Endothelial cell of umbilical vein (primary cell): ENCODE results near the gene GSK3A. TPM values are rescaled to one million over a fixed set of nuclear protein-coding genes. Genes with fewer than 3 reads are reported as not detected.

Source experiments
- BruUV-seq: library from RNA; stranded (reverse); fragments of 400-500 nt; replicated peaks from 2 replicates; lab custom pipeline; 2021; lab: Mats Ljungman, UMichigan
- CTCF ChIA-PET: fragments of 300-600, 350-600 bp; sonication (Branson Sonifier 250); formaldehyde crosslinking; loops from one replicate; lab custom pipeline; 2021; ENCODE audit warnings: antibody characterized with exemption, inconsistent platforms; lab: Charles Lee
- POLR2A ChIA-PET: fragments of 300-600, 350-600 bp; sonication (Branson Sonifier 250); formaldehyde crosslinking; loops from one replicate; lab custom pipeline; 2021; ENCODE audit warnings: antibody characterized with exemption, inconsistent platforms; lab: Charles Lee
- DNase-seq: peaks from one replicate; pipeline ENCODE4 v3.0.0-alpha.2; 2011; ENCODE audit warnings: low read depth, low spot score
- FAIRE-seq: peaks from 2 replicates; lab custom pipeline; 2011; peaks lifted over from hg19 to GRCh38; lab: Jason Lieb, UNC
- H2AFZ ChIP-seq: 2 replicates; pipeline ENCODE4 v1.6.0; 2012; ENCODE audit warnings: low read depth, low read length, control low read depth, inconsistent platforms
- H3K27ac ChIP-seq: 2 replicates; pipeline ENCODE4 v1.5.1; 2011; ENCODE audit warnings: low read depth, mild to moderate bottlenecking, control low read depth, low read length, moderate library complexity; ENCODE audit not compliant: insufficient read depth
- H3K27me3 ChIP-seq, 2 experiments: 2 replicates each; pipeline versions ENCODE4 v1.6.0 to v1.6.1; 2011; ENCODE audit warnings: low read length in 2 of 2, mixed read lengths in 1 of 2; ENCODE audit not compliant: control insufficient read depth in 2 of 2, insufficient read depth in 2 of 2
- H3K36me3 ChIP-seq, 2 experiments: 2 replicates in 1 of 2; 3 replicates in 1 of 2; pipeline ENCODE4 v1.5.1; 2011; ENCODE audit warnings: low read length in 2 of 2, mild to moderate bottlenecking in 1 of 2, moderate library complexity in 1 of 2; ENCODE audit not compliant: control insufficient read depth in 2 of 2, insufficient read depth in 2 of 2; ENCODE audit errors: extremely low read depth in 1 of 2
- H3K4me1 ChIP-seq: 3 replicates; pipeline ENCODE4 v1.5.1; 2011; ENCODE audit warnings: mild to moderate bottlenecking, low read length; ENCODE audit not compliant: control insufficient read depth, insufficient read depth; ENCODE audit errors: extremely low read depth
- H3K4me2 ChIP-seq: 2 replicates; pipeline ENCODE4 v1.6.1; 2011; ENCODE audit warnings: low read length, control low read depth, mixed read lengths; ENCODE audit not compliant: insufficient read depth
- H3K4me3 ChIP-seq, 3 experiments: fragments of 200-600 bp in 1 of 3; sonication (generic), shearing (Covaris generic) in 1 of 3; replicated peaks in 1 of 3; 2 replicates each; pipeline ENCODE4 v1.5.1; 2011 to 2016; ENCODE audit warnings: control low read depth in 3 of 3, low read length in 3 of 3, mild to moderate bottlenecking in 2 of 3, inconsistent platforms in 1 of 3, low read depth in 1 of 3, moderate library complexity in 1 of 3; ENCODE audit not compliant: insufficient read depth in 1 of 3
- H3K79me2 ChIP-seq: 2 replicates; pipeline ENCODE4 v1.6.0; 2012; ENCODE audit warnings: low read length, inconsistent platforms; ENCODE audit not compliant: control insufficient read depth, insufficient read depth
- H3K9ac ChIP-seq: replicated peaks from 2 replicates; pipeline ENCODE3; 2011; ENCODE audit warnings: low read length, control low read depth; ENCODE audit not compliant: insufficient read depth; ENCODE audit errors: extremely low read depth
- H3K9me1 ChIP-seq: replicated peaks from 3 replicates; pipeline ENCODE4 v1.6.0; 2011; ENCODE audit warnings: mild to moderate bottlenecking, low read length; ENCODE audit not compliant: control insufficient read depth, insufficient read depth; ENCODE audit errors: extremely low read depth
- H3K9me3 ChIP-seq: replicated peaks from 2 replicates; pipeline ENCODE4 v1.5.1; 2012; ENCODE audit warnings: low read length, inconsistent platforms; ENCODE audit not compliant: control insufficient read depth, insufficient read depth
- H4K20me1 ChIP-seq: replicated peaks from 2 replicates; pipeline ENCODE3; 2011; ENCODE audit warnings: mild to moderate bottlenecking, low read length; ENCODE audit not compliant: control insufficient read depth, insufficient read depth; ENCODE audit errors: extremely low read depth
- EZH2 ChIP-seq: IDR thresholded peaks from 2 replicates; pipeline ENCODE4 v1.6.1; 2012; ENCODE audit warnings: borderline replicate concordance, low read depth, mild to moderate bottlenecking, moderate library complexity, low read length, inconsistent platforms; ENCODE audit not compliant: severe bottlenecking
- FOS ChIP-seq: IDR thresholded peaks from 2 replicates; pipeline ENCODE4 v1.6.1; 2011; ENCODE audit warnings: mild to moderate bottlenecking, low read length, moderate library complexity, borderline replicate concordance; ENCODE audit not compliant: insufficient read depth
- GATA2 ChIP-seq: IDR thresholded peaks from 2 replicates; pipeline ENCODE4 v1.7.0; 2011; ENCODE audit warnings: low read depth, mild to moderate bottlenecking, moderate library complexity, mixed read lengths, low read length; ENCODE audit not compliant: insufficient read length, insufficient read depth
- JUN ChIP-seq: IDR thresholded peaks from 2 replicates; pipeline ENCODE4 v1.6.1; 2011; ENCODE audit warnings: borderline replicate concordance, low read depth; ENCODE audit not compliant: insufficient read length, insufficient read depth
- MYC ChIP-seq: IDR thresholded peaks from one replicate; pipeline ENCODE4 v1.6.1; 2011; ENCODE audit warnings: mild to moderate bottlenecking, low read depth, low read length
- POLR2A ChIP-seq: IDR thresholded peaks from 2 replicates; pipeline ENCODE4 v1.6.1; 2012; ENCODE audit warnings: low read depth, mild to moderate bottlenecking, control low read depth, low read length
- POLR2AphosphoS5 ChIP-seq: IDR thresholded peaks from 2 replicates; pipeline ENCODE4 v1.6.1; 2012; ENCODE audit warnings: low read depth, mild to moderate bottlenecking, control low read depth, low read length, moderate library complexity; ENCODE audit not compliant: insufficient read depth
- dilution Hi-C: fragments of 300-500 bp; cut with MboI; formaldehyde crosslinking; loops from one replicate; pipeline ENCODE4 v1.15.0; 2019; ENCODE audit warnings: low sequenced_read_pairs; ENCODE audit not compliant: extremely low pct_ligation_motif_present
- intact Hi-C: fragments of 100-400 bp; cut with micrococcal nuclease; formaldehyde crosslinking; loops from one replicate; pipeline ENCODE4 v1.10.0; 2022
- polyA plus RNA-seq, 4 experiments: library from polyadenylated mRNA; depleted of rRNA in 3 of 4; stranded (reverse) in 3 of 4; unstranded in 1 of 4; fragments of >200 nt; gene quantifications; 2 replicates each; pipeline versions ENCODE4 v1.2.1 to v1.2.3, GENCODE V29; 2011 to 2012; ENCODE audit warnings: missing spikeins in 1 of 4
- total RNA-seq: library from RNA; stranded (reverse); gene quantifications from 2 replicates; pipeline ENCODE4 v1.2.3, GENCODE V29; 2021
- TF ChIP-seq, protein P1 (sequence below), 2 donors: IDR thresholded peaks; 1 replicate in 1 of 2; 2 replicates in 1 of 2; pipeline ENCODE4 v1.5.1; 2011; ENCODE audit warnings: low read length in 2 of 2, mild to moderate bottlenecking in 2 of 2, moderate library complexity in 2 of 2, control low read depth in 1 of 2, inconsistent platforms in 1 of 2, low read depth in 1 of 2; ENCODE audit not compliant: insufficient read depth in 1 of 2; ENCODE audit errors: extremely low read depth in 1 of 2
- TF ChIP-seq, protein P2 (sequence below): IDR thresholded peaks from 2 replicates; pipeline ENCODE4 v1.6.1; 2011; ENCODE audit not compliant: insufficient read depth, insufficient read length

GSK3A gene
- total and polyA plus RNA-seq, 2 donors (not counting 3 experiments of a cell fraction or from before 2014, with no cell fraction given): 49.5 to 73.7 TPM

DNA sequence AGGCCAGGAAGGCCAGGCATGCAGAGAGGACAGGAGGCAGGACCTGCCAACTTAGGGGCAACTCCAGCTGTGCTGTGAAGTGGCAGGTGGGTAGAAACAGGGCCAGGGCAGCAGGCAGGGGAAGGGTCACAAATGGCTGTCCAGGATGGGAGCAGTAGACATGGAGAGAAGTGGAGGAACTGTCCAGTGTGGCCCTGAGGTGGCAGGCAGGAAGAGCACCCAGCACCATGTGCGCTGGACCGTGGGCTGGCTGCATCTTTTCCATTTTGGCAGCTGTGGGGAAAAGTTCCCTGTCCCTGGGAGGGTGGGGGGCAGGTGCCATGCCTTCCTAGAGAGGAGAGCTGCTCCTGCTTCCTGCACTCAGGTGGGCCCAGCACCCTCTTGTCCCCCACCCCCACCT, 38.7 kb downstream of the GSK3A start:
- no TSS peak for BruUV-seq
- no peak for DNase-seq
- H3K36me3 ChIP-seq: peaks cover 3 to 52% of the 10 kb centered on the region in 2 experiments
- no peaks in the 10 kb centered on the region for H3K9me3 ChIP-seq
- H4K20me1 ChIP-seq: no peaks in the 10 kb centered on the region
- no peaks in the 10 kb centered on the region for H3K9me1 ChIP-seq
- H3K4me3 ChIP-seq: no peak overlapping the region
- no peak for TF ChIP-seq POLR2A
- no peak for TF ChIP-seq EZH2
- TF ChIP-seq POLR2AphosphoS5: no peak
- TF ChIP-seq, protein P1, sequence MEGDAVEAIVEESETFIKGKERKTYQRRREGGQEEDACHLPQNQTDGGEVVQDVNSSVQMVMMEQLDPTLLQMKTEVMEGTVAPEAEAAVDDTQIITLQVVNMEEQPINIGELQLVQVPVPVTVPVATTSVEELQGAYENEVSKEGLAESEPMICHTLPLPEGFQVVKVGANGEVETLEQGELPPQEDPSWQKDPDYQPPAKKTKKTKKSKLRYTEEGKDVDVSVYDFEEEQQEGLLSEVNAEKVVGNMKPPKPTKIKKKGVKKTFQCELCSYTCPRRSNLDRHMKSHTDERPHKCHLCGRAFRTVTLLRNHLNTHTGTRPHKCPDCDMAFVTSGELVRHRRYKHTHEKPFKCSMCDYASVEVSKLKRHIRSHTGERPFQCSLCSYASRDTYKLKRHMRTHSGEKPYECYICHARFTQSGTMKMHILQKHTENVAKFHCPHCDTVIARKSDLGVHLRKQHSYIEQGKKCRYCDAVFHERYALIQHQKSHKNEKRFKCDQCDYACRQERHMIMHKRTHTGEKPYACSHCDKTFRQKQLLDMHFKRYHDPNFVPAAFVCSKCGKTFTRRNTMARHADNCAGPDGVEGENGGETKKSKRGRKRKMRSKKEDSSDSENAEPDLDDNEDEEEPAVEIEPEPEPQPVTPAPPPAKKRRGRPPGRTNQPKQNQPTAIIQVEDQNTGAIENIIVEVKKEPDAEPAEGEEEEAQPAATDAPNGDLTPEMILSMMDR (IDR thresholded peaks at IDR 0.05; ENCODE audit: extremely low read depth in 1 of 2, insufficient read depth in 1 of 2, low read depth in 1 of 2, low read length in 2 of 2): no peak
- TF ChIP-seq, protein P2, sequence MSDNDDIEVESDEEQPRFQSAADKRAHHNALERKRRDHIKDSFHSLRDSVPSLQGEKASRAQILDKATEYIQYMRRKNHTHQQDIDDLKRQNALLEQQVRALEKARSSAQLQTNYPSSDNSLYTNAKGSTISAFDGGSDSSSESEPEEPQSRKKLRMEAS: no peak
- no peak for TF ChIP-seq MYC
- no peak for TF ChIP-seq JUN
- TF ChIP-seq FOS: no peak
- TF ChIP-seq GATA2: no peak
- H2AFZ ChIP-seq: no peak overlapping the region
- H3K4me2 ChIP-seq: no peak overlapping the region
- no peak for FAIRE-seq
- CTCF ChIA-PET: no interaction called here
- no peaks in the 10 kb centered on the region for H3K27me3 ChIP-seq
- no peaks in the 10 kb centered on the region for H3K79me2 ChIP-seq
- no peak overlapping the region for H3K27ac ChIP-seq
- intact Hi-C loops: no loop called here
- H3K9ac ChIP-seq: no peak overlapping the region
- POLR2A ChIA-PET: no interaction called here
- dilution Hi-C loops: no loop called here
- peaks cover 17% of the 10 kb centered on the region for H3K4me1 ChIP-seq
